Ovary (tissue), 10 donors: Measurements from ENCODE around the gene SEMA4B. TPM values are rescaled to one million over a fixed set of nuclear protein-coding genes. Genes with fewer than 3 reads are reported as not detected.

ENCODE experiments used
- DNase-seq, 5 donors: peaks; one replicate each; pipeline ENCODE4 v3.0.0-alpha.2; 2019 to 2020
- H3K27ac ChIP-seq, 2 donors: fragments of 200-600 bp; one replicate each; pipeline versions ENCODE4 v1.5.1 to v1.8.0; 2019 to 2022
- H3K27me3 ChIP-seq: fragments of 200-600 bp; one replicate; pipeline ENCODE4 v1.8.0; 2022
- H3K36me3 ChIP-seq: fragments of 200-600 bp; sonication (generic); one replicate; pipeline ENCODE4 v1.5.1; 2019
- H3K4me1 ChIP-seq: one replicate; pipeline ENCODE4 v1.8.1; 2013; ENCODE audit warnings: mild to moderate bottlenecking, moderate library complexity; ENCODE audit not compliant: insufficient read depth
- H3K4me3 ChIP-seq: fragments of 200-600 bp; sonication (generic); one replicate; pipeline ENCODE4 v1.5.1; 2017
- H3K9me3 ChIP-seq, 2 donors: fragments of 200-600 bp in 1 of 2; sonication (generic) in 1 of 2; one replicate each; pipeline versions ENCODE4 v1.5.1 to v1.8.1; 2013 to 2019; ENCODE audit warnings: mild to moderate bottlenecking in 1 of 2, moderate library complexity in 1 of 2
- EP300 ChIP-seq: sonication (generic); formaldehyde crosslinking; IDR thresholded peaks from one replicate; pipeline ENCODE4 v1.6.1; 2017; ENCODE audit warnings: antibody characterized with exemption
- POLR2A ChIP-seq: fragments of 450-650 bp; IDR thresholded peaks from one replicate; pipeline ENCODE4 v1.6.1; 2017; ENCODE audit warnings: antibody characterized with exemption, mild to moderate bottlenecking, moderate library complexity
- WGBS, 3 donors: extraction: QIAGEN DNeasy Blood & Tissue Kit in 1 of 3; methylation state at CpG; one replicate each; pipeline versions ENCODE4 v1.1.5 to v1.1.7; 2013 to 2017; 5-methylcytosine and 5-hydroxymethylcytosine counted together
- intact Hi-C, 4 donors: fragments of 100-400 bp; cut with DNase I; formaldehyde crosslinking; loops; one replicate each; pipeline versions ENCODE4 v1.11.0 to v1.15.1; 2022 to 2023
- long read RNA-seq, 3 donors: library from polyadenylated mRNA in 2 of 3; unstranded in 2 of 3; transcript quantifications; one replicate each; pipeline ENCODE4 v2.0.0 and lab custom pipeline, GENCODE V29; 2021 to 2026
- polyA plus RNA-seq, 2 donors: library from polyadenylated mRNA; stranded (reverse); fragments of 200-250 nt in 1 of 2; fragments of 350-450 nt in 1 of 2; fragmentation: Illumina TruSeq in 1 of 2; extraction: RNeasy Lipid Tissue Mini Kit (QIAGEN cat#74804) in 1 of 2; gene quantifications; one replicate each; pipeline ENCODE4 v1.2.3, GENCODE V29; 2013 to 2014
- total RNA-seq, 7 donors: library from RNA; depleted of rRNA in 2 of 7; stranded (reverse); fragments of >200 nt in 2 of 7; fragmentation: NEBNext Ultra II Directional in 3 of 7; extraction: Animal tissue kit (Norgen Biotek cat#: 25700) in 3 of 7; gene quantifications; one replicate each; pipeline versions ENCODE4 v1.1.0 to v1.2.4, GENCODE V29; 2016 to 2023
- TF ChIP-seq, protein P1 (sequence below), 3 donors: fragments of 450-650 bp in 2 of 3; fragments of 200-600 bp in 1 of 3; IDR thresholded peaks; one replicate each; pipeline versions ENCODE4 v1.5.1 to v1.8.0; 2016 to 2022; ENCODE audit warnings: antibody characterized with exemption in 3 of 3, mild to moderate bottlenecking in 1 of 3
- donor health status: DM: no; HTN: no; CAD: no; lungs with moderate emphysema.
- donor health status: DM: no; HTN: no; CAD: no.
- donor health status: Bipolar disorder and iron deficiency.
- donor health status: DM: yes; HTN: yes; CAD: no.
- donor health status: DM: no; HTN: no; CAD: no.
- donor health status: DM: yes; HTN: yes; CAD: no.

SEMA4B gene, protein sequence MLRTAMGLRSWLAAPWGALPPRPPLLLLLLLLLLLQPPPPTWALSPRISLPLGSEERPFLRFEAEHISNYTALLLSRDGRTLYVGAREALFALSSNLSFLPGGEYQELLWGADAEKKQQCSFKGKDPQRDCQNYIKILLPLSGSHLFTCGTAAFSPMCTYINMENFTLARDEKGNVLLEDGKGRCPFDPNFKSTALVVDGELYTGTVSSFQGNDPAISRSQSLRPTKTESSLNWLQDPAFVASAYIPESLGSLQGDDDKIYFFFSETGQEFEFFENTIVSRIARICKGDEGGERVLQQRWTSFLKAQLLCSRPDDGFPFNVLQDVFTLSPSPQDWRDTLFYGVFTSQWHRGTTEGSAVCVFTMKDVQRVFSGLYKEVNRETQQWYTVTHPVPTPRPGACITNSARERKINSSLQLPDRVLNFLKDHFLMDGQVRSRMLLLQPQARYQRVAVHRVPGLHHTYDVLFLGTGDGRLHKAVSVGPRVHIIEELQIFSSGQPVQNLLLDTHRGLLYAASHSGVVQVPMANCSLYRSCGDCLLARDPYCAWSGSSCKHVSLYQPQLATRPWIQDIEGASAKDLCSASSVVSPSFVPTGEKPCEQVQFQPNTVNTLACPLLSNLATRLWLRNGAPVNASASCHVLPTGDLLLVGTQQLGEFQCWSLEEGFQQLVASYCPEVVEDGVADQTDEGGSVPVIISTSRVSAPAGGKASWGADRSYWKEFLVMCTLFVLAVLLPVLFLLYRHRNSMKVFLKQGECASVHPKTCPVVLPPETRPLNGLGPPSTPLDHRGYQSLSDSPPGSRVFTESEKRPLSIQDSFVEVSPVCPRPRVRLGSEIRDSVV
- total RNA-seq (10 to 100 TPM; 25.3 to 83.8 (median 51.0) TPM), polyA plus RNA-seq (10 to 100 TPM; 12.4 to 24.4 TPM)
- long read RNA-seq, donor 1, transcript SEMA4B-220 (2 exons, 563 nt), result major isoform, 5 of 137 reads
- long read RNA-seq, donor 1, partial matches to known transcripts, result 122 of 137 reads
- long read RNA-seq, donor 1, other reads (novel, unspliced or antisense), result 7 of 137 reads
- long read RNA-seq, donor 2, partial matches to known transcripts, result 0 of 5 reads
- long read RNA-seq, donor 2, other reads (novel, unspliced or antisense), result 0 of 5 reads
- long read RNA-seq, donor 3, transcript SEMA4B-202 (14 exons, 3,807 nt), result minor isoform, 12 of 181 reads
- long read RNA-seq, donor 3, transcript SEMA4B-201 (15 exons, 3,781 nt), result major isoform, 37 of 181 reads
- long read RNA-seq, donor 3, partial matches to known transcripts, result 118 of 181 reads
- long read RNA-seq, donor 3, other reads (novel, unspliced or antisense), result 13 of 181 reads

DNA sequence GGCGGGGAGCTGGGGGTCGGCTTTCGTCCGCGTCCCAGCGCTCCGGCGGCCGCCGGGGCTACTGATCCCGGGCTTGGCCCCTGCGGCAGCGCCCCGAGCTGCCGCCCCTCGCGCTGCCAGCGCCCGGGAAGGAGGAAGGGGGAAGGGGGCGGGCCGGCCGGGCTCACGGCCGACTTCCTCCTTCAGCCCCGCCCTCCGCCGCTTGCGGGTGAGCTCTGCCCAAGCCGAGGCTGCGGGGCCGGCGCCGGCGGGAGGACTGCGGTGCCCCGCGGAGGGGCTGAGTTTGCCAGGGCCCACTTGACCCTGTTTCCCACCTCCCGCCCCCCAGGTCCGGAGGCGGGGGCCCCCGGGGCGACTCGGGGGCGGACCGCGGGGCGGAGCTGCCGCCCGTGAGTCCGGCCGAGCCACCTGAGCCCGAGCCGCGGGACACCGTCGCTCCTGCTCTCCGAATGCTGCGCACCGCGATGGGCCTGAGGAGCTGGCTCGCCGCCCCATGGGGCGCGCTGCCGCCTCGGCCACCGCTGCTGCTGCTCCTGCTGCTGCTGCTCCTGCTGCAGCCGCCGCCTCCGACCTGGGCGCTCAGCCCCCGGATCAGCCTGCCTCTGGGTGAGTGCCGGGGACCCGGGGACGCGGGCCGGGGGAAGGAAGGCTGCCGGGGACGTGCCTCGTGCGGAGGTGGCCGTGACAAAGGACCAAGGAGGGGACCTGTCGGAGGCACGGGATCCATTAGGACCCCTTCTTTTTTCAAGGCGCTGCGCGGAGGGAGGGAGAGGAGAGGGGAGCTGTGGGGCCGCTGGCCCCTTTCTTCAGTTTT is at the start of gene SEMA4B:
SEMA4B (plus strand) TSS at position 201 of the 814 bp plus-strand sequence; CDS start at position 450, 249 bp downstream.
- Histone ChIP-seq H3K4me1 (peaks cover 12% of the 10 kb centered on the region), H3K4me3 (peak within 1 kb of the TSS; percentile 94), H3K9me3 (no peaks in the 10 kb centered on the region), H3K27ac (peak within 1 kb of the TSS in 1 of 2 donors; percentile 66), H3K27me3 (no peaks in the 10 kb centered on the region), H3K36me3 (no peaks in the 10 kb centered on the region)
- WGBS, 3 donors, result 0 to 1% (median 0%) methylated on average over 36 to 88 of the region's 88 CpGs
- intact Hi-C loops, result no loop called here
- peak; percentile 69 to 80 (median 78) for DNase-seq
- TF ChIP-seq EP300 (no peak), POLR2A (no peak)
- TF ChIP-seq, protein P1, sequence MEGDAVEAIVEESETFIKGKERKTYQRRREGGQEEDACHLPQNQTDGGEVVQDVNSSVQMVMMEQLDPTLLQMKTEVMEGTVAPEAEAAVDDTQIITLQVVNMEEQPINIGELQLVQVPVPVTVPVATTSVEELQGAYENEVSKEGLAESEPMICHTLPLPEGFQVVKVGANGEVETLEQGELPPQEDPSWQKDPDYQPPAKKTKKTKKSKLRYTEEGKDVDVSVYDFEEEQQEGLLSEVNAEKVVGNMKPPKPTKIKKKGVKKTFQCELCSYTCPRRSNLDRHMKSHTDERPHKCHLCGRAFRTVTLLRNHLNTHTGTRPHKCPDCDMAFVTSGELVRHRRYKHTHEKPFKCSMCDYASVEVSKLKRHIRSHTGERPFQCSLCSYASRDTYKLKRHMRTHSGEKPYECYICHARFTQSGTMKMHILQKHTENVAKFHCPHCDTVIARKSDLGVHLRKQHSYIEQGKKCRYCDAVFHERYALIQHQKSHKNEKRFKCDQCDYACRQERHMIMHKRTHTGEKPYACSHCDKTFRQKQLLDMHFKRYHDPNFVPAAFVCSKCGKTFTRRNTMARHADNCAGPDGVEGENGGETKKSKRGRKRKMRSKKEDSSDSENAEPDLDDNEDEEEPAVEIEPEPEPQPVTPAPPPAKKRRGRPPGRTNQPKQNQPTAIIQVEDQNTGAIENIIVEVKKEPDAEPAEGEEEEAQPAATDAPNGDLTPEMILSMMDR (IDR thresholded peaks at IDR 0.05), result no peak

DNA sequence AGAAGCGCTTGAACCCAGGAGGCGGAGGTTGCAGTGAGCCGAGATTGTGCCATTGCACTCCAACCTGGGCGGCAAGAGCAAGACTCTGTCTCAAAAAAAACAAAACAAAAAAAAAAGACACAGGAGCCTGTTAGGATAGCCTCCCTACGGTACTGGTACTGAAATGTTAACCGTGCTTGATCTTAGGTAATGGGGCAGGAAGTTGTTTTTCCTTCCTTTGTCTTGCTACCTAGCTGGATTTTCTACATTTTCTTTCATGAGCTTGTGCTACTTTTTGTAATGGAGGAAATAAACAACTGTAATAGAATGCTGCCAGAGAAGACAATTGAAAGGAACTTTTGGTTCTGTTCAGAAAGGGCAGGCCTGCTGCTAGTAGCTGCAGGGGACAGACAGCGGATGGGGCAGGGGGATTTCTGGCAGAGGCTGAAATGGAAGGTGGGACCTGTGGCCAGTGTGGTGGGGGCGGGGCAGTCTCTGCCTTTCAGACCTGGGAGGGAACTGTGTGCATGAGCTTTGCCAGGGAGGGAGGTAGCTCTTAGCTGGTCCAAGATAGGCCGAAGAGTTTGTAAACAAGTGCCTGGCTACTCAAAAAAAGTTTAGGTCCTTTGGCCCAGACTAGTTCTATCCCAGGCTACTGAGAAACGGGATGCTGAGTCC is 49.0 kb upstream of the SEMA4B start:
- Histone ChIP-seq H3K36me3 (no peaks in the 10 kb centered on the region), H3K27ac (no peak overlapping the region), H3K4me1 (peaks cover 2% of the 10 kb centered on the region), H3K4me3 (no peak overlapping the region), H3K27me3 (no peaks in the 10 kb centered on the region), H3K9me3 (no peaks in the 10 kb centered on the region)
- TF ChIP-seq, protein P1 (IDR thresholded peaks at IDR 0.05), result no peak
- no peak for TF ChIP-seq POLR2A
- no peak for TF ChIP-seq EP300
- peak in 3 of 5 donors; percentile 45 to 67 (median 62) for DNase-seq
- 69 to 74% (median 74%) methylated on average over 10 of the region's 10 CpGs for WGBS, 3 donors
- intact Hi-C loops, result loop anchor here in 1 of 4 donors (5.0 kb wide), 1 partner anchor 160 kb away; no protein-coding TSS in a partner anchor

DNA sequence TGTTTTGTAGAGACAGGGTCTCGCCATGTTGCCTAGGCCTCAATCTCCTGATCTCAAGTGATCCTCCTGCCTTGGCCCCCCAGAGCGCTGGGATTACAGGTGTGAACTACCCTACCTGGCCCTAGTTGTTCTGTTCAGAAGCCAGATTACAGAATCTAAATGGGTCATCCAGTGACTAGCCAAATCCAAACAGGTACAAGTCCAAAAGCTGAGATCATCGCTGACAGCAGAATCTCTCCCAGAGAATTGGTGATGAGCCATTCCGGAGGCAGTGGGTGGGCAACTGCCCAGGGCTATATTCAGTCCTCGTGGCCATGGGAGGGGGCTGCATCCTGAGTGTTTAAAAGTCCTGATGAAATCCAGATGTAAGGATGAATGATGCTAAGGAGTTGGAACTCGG is 47.5 kb upstream of the SEMA4B start:
- DNase-seq, result no peak
- peaks cover 4% of the 10 kb centered on the region for H3K4me1 ChIP-seq
- H3K27ac ChIP-seq, result no peak overlapping the region
- TF ChIP-seq EP300 (no peak), POLR2A (no peak)
- TF ChIP-seq, protein P1 (IDR thresholded peaks at IDR 0.05), result no peak
- H3K36me3 ChIP-seq, result no peaks in the 10 kb centered on the region
- H3K4me3 ChIP-seq, result no peak overlapping the region
- intact Hi-C loops, result loop anchor here in 1 of 4 donors (5.0 kb wide), 1 partner anchor 159 kb away; no protein-coding TSS in a partner anchor
- H3K27me3 ChIP-seq, result no peaks in the 10 kb centered on the region
- 85 to 92% (median 89%) methylated on average over 6 of the region's 6 CpGs for WGBS, 3 donors
- no peaks in the 10 kb centered on the region for H3K9me3 ChIP-seq
